MCF 10A (cell line): ENCODE measurements around the gene LHB. TPM values are rescaled to one million over a fixed set of nuclear protein-coding genes. Genes with fewer than 3 reads are reported as not detected.
A peak's percentile ranks its signal among the peaks of the same experiment; 100 is the strongest.

ENCODE experiments used
- BruUV-seq: library from RNA; stranded (reverse); fragments of 400-500 nt; replicated peaks from 2 replicates; lab custom pipeline; 2021; lab: Mats Ljungman, UMichigan
- CTCF ChIA-PET: fragments of 300-600 bp; sonication (Branson Sonifier 250); formaldehyde crosslinking; extraction: SDS; loops from one replicate; lab custom pipeline; 2021; ENCODE audit warnings: antibody characterized with exemption, inconsistent platforms; lab: Yijun Ruan, JAX
- POLR2A ChIA-PET: fragments of 300-600, 350-650 bp; sonication (Branson Sonifier 250); formaldehyde crosslinking; extraction: SDS; loops from one replicate; lab custom pipeline; 2020; ENCODE audit warnings: antibody characterized with exemption, inconsistent platforms; lab: Yijun Ruan, JAX
- DNase-seq: peaks from one replicate; pipeline ENCODE4 v3.0.0-alpha.2; 2018; ENCODE audit not compliant: unreplicated experiment
- H3K27ac Mint-ChIP-seq: one replicate; pipeline ENCODE4 v1.8.0; 2022; ENCODE audit warnings: mild to moderate bottlenecking, low read depth, mixed read lengths; ENCODE audit not compliant: unreplicated experiment
- H3K27me3 Mint-ChIP-seq: one replicate; pipeline ENCODE4 v1.8.0; 2022; ENCODE audit warnings: mixed read lengths; ENCODE audit not compliant: insufficient read depth, unreplicated experiment
- H3K36me3 Mint-ChIP-seq: one replicate; pipeline ENCODE4 v1.8.0; 2022; ENCODE audit warnings: mild to moderate bottlenecking, moderate library complexity, mixed read lengths; ENCODE audit not compliant: insufficient read depth, unreplicated experiment
- H3K4me1 Mint-ChIP-seq: one replicate; pipeline ENCODE4 v1.8.0; 2022; ENCODE audit warnings: mixed read lengths; ENCODE audit not compliant: insufficient read depth, unreplicated experiment
- H3K4me3 Mint-ChIP-seq: one replicate; pipeline ENCODE4 v1.8.0; 2022; ENCODE audit warnings: mild to moderate bottlenecking, moderate library complexity, mixed read lengths; ENCODE audit not compliant: unreplicated experiment
- H3K9me3 Mint-ChIP-seq: one replicate; pipeline ENCODE4 v1.8.0; 2022; ENCODE audit warnings: mixed read lengths; ENCODE audit not compliant: unreplicated experiment
- CTCF ChIP-seq: fragments of 200-600 bp; IDR thresholded peaks from one replicate; pipeline ENCODE4 v1.8.0; 2022; ENCODE audit warnings: antibody characterized with exemption, mild to moderate bottlenecking; ENCODE audit not compliant: unreplicated experiment
- intact Hi-C: fragments of 100-400 bp; cut with micrococcal nuclease; formaldehyde crosslinking; loops from 2 replicates; pipeline ENCODE4 v1.14.1; 2022
- total RNA-seq: library from RNA; stranded (reverse); gene quantifications from 2 replicates; pipeline ENCODE4 v1.2.3, GENCODE V29; 2022

The LHB gene
- total RNA-seq, 1 experiment from 2014 or later = not detected

GRCh38 chr19:49016067-49016839 lies 638 bp downstream of the LHB start:
- DNase-seq = no peak
- H3K4me1 Mint-ChIP-seq = peaks cover 13% of the 10 kb centered on the region
- no TSS peak for BruUV-seq
- intact Hi-C loops = no loop called here
- H3K27ac Mint-ChIP-seq = no peak overlapping the region
- CTCF ChIA-PET = interaction anchor here (0.6 to 1.1 kb wide), 2 partner anchors 16 to 51 kb away, joined by 4 read pairs; no protein-coding TSS in a partner anchor
- TF ChIP-seq CTCF = no peak
- peaks cover 46% of the 10 kb centered on the region for H3K36me3 Mint-ChIP-seq
- POLR2A ChIA-PET = interaction anchor here (0.6 kb wide), 1 partner anchor 41 kb away, joined by 3 read pairs; the partner anchor contains the start of gene CGB7
- H3K4me3 Mint-ChIP-seq = no peak overlapping the region
- H3K27me3 Mint-ChIP-seq = no peaks in the 10 kb centered on the region
- H3K9me3 Mint-ChIP-seq = no peaks in the 10 kb centered on the region

DNA sequence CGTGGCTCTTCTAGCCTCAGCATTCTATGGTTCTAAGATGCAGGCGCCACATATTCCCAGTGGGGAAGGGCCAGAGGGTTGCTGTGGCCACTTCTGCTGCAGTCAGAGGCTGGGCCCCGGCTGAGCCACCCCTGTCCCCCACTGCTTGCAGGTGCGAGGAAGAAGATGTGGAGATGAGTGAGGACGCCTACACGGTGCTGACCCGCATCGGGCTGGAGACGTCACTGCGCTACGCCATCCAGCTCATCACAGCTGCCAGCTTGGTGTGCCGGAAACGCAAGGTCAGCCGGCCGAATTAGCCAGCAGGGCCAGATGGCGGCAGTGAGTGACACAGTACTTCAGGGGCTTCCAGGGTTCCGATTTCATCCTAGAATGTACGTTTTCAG lies 2.0 kb downstream of the LHB start:
- Mint-ChIP-seq H3K4me3 (no peak overlapping the region), H3K27me3 (no peaks in the 10 kb centered on the region), H3K4me1 (peaks cover 8% of the 10 kb centered on the region), H3K27ac (no peak overlapping the region), H3K36me3 (peaks cover 60% of the 10 kb centered on the region), H3K9me3 (no peaks in the 10 kb centered on the region)
- BruUV-seq = TSS peak; percentile 14
- intact Hi-C loops = no loop called here
- no peak for DNase-seq
- no peak for TF ChIP-seq CTCF
- POLR2A ChIA-PET = no interaction called here
- CTCF ChIA-PET = no interaction called here

- Mint-ChIP-seq H3K9me3 (no peaks in the 10 kb centered on the region), H3K4me3 (no peak overlapping the region), H3K27ac (no peak overlapping the region), H3K36me3 (peaks cover 65% of the 10 kb centered on the region), H3K4me1 (peaks cover 5% of the 10 kb centered on the region), H3K27me3 (no peaks in the 10 kb centered on the region)
- ChIA-PET CTCF (interaction anchor here (0.6 to 3.0 kb wide), 4 partner anchors 12 to 59 kb away, joined by 3 to 17 read pairs (median 8); no protein-coding TSS in a partner anchor), POLR2A (interaction anchor here (0.9 kb wide), 1 partner anchor 84 kb away, joined by 4 read pairs; no protein-coding TSS in a partner anchor)
- no peak for TF ChIP-seq CTCF
- BruUV-seq = no TSS peak
- intact Hi-C loops = no loop called here
- no peak for DNase-seq
Observed at GRCh38 chr19:49014123-49014869, 2.6 kb downstream of the LHB start.

- TF ChIP-seq CTCF = no peak
- BruUV-seq = no TSS peak
- H3K4me1 Mint-ChIP-seq = no peaks in the 10 kb centered on the region
- no peak for DNase-seq
- intact Hi-C loops = no loop called here
- no peaks in the 10 kb centered on the region for H3K27me3 Mint-ChIP-seq
- ChIA-PET CTCF (interaction anchor here (0.6 kb wide), 1 partner anchor 336 kb away, joined by 3 read pairs; no protein-coding TSS in a partner anchor), POLR2A (no interaction called here)
- H3K36me3 Mint-ChIP-seq = peaks cover 69% of the 10 kb centered on the region
- no peak overlapping the region for H3K4me3 Mint-ChIP-seq
- no peaks in the 10 kb centered on the region for H3K9me3 Mint-ChIP-seq
- no peak overlapping the region for H3K27ac Mint-ChIP-seq
Observed at GRCh38 chr19:49011194-49011593, 5.7 kb downstream of the LHB start.
